ENCODE measurements around the gene HOMER1. TPM values are rescaled to one million over a fixed set of nuclear protein-coding genes. Genes with fewer than 3 reads are reported as not detected.

Gene HOMER1, protein sequence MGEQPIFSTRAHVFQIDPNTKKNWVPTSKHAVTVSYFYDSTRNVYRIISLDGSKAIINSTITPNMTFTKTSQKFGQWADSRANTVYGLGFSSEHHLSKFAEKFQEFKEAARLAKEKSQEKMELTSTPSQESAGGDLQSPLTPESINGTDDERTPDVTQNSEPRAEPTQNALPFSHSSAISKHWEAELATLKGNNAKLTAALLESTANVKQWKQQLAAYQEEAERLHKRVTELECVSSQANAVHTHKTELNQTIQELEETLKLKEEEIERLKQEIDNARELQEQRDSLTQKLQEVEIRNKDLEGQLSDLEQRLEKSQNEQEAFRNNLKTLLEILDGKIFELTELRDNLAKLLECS
- total RNA-seq: 2.9 and 4.3 TPM in 2 replicates

DNA sequence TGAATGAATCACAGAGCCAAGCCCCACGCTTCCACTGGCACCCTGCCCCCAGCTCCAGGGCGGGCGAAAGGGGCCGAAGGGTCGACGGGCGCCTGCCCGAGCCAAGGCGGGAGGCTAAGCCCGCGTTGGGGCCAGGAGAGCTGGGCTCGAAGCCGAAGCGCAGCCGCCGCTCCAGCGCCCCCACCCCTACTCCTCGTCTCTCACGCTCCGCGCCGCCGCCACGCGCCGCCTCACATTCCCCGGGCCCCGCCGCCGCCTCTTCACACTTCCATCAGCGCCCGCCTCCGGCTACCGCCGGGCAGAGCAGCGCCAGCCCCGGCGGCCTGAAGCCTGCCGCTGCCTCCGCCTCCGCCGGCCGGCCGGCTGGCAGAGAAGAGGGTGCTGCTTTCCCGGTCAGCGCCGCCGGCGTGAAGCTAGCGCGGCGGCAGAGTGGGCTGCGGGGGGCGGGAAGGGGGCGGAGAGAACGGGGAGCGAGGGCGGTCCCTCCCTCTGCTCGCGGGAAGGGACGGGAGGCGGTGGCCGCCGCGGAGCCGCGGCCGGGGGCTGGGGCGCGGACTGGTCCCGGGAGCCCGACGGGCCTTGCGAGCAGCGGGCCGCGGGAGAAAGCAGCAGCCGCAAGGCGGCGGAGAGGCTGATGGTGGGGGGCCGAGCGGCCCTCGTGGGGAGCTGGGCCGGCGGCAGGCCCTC is at the start of gene HOMER1:
Gene HOMER1, minus strand, starts transcription at position 431 of the 687 bp plus-strand sequence. CDS start 1,360 bp downstream, outside the sequence.

Other genes starting within 250 kb of the HOMER1 start
- gene TENT2, start 98.3 kb upstream of the HOMER1 start, total RNA-seq: 21.0 and 32.4 TPM in 2 replicates
- gene CMYA5, start 175.7 kb upstream of the HOMER1 start, total RNA-seq: 0.58 and 0.89 TPM in 2 replicates

Measured in myometrial cell (primary cell).